OCI-LY7 (cell line): Measurements from ENCODE around the gene TMEM164. TPM values are rescaled to one million over a fixed set of nuclear protein-coding genes. Genes with fewer than 3 reads are reported as not detected.

ENCODE experiments used
- BruUV-seq: library from RNA; stranded (reverse); fragments of 400-500 nt; replicated peaks from 2 replicates; lab custom pipeline; 2021; lab: Mats Ljungman, UMichigan
- CTCF ChIA-PET: fragments of 300-600 bp; sonication (Branson Sonifier 250); formaldehyde crosslinking; loops from one replicate; lab custom pipeline; 2022; ENCODE audit warnings: antibody characterized with exemption; ENCODE audit not compliant: unreplicated experiment; lab: Charles Lee
- POLR2A ChIA-PET: fragments of 300-600 bp; sonication (Branson Sonifier 250); formaldehyde crosslinking; loops from one replicate; lab custom pipeline; 2022; ENCODE audit warnings: antibody characterized with exemption; lab: Charles Lee
- DNase-seq: peaks from one replicate; pipeline ENCODE4 v3.0.0-alpha.2; 2015; ENCODE audit warnings: low spot score
- H2AFZ ChIP-seq: fragments of 200-600 bp; sonication (generic), shearing (Covaris generic); 2 replicates; pipeline ENCODE4 v1.6.1; 2014; ENCODE audit warnings: mild to moderate bottlenecking, antibody characterized with exemption, low read length, moderate library complexity
- H3K27ac ChIP-seq: fragments of 200-600 bp; sonication (generic); 2 replicates; pipeline ENCODE4 v1.5.1; 2014; ENCODE audit warnings: mixed run types, low read depth, mild to moderate bottlenecking, moderate library complexity, low read length, inconsistent platforms; ENCODE audit not compliant: poor library complexity, severe bottlenecking
- H3K36me3 ChIP-seq: fragments of 200-600 bp; sonication (generic); 2 replicates; pipeline ENCODE4 v1.6.1; 2014; ENCODE audit warnings: mild to moderate bottlenecking, antibody characterized with exemption, low read length, moderate library complexity, mixed read lengths; ENCODE audit not compliant: insufficient read depth
- H3K4me1 ChIP-seq: fragments of 200-600 bp; sonication (generic); 2 replicates; pipeline ENCODE4 v1.5.1; 2014; ENCODE audit warnings: mild to moderate bottlenecking, low read length; ENCODE audit not compliant: insufficient read depth, poor library complexity, severe bottlenecking
- H3K4me2 ChIP-seq: fragments of 200-600 bp; sonication (generic); 2 replicates; pipeline ENCODE4 v1.6.1; 2014; ENCODE audit warnings: mild to moderate bottlenecking, low read length
- H3K4me3 ChIP-seq: fragments of 200-600 bp; sonication (generic); 2 replicates; pipeline ENCODE4 v1.5.1; 2014; ENCODE audit warnings: mild to moderate bottlenecking, low read depth, low read length; ENCODE audit not compliant: poor library complexity, severe bottlenecking
- H3K79me2 ChIP-seq: fragments of 200-600 bp; sonication (generic); 2 replicates; pipeline ENCODE4 v1.6.1; 2016; ENCODE audit warnings: low read depth, mild to moderate bottlenecking, low read length, moderate library complexity, mixed read lengths; ENCODE audit not compliant: insufficient read depth
- H3K9me2 ChIP-seq: fragments of 200-600 bp; sonication (generic); 2 replicates; pipeline ENCODE4 v1.6.1; 2016; ENCODE audit warnings: mild to moderate bottlenecking, low read length, mixed read lengths; ENCODE audit not compliant: insufficient read depth
- H3K9me3 ChIP-seq: fragments of 200-600 bp; sonication (generic); 2 replicates; pipeline ENCODE4 v1.6.1; 2014; ENCODE audit warnings: mild to moderate bottlenecking, mixed run types, low read length, mixed read lengths
- H4K20me1 ChIP-seq: fragments of 200-600 bp; sonication (generic); 2 replicates; pipeline ENCODE4 v1.6.1; 2014; ENCODE audit warnings: mild to moderate bottlenecking, antibody characterized with exemption, low read length, moderate library complexity, mixed read lengths; ENCODE audit not compliant: insufficient read depth
- EZH2phosphoT487 ChIP-seq: fragments of 200-600 bp; sonication (generic); IDR thresholded peaks from 2 replicates; pipeline ENCODE4 v1.6.1; 2018; ENCODE audit warnings: low read depth, borderline replicate concordance, mild to moderate bottlenecking, mixed run types, antibody characterized with exemption, low read length, moderate library complexity, mixed read lengths
- intact Hi-C: fragments of 100-400 bp; cut with micrococcal nuclease; formaldehyde crosslinking; loops from one replicate; pipeline ENCODE4 v1.10.0; 2022; ENCODE audit not compliant: unreplicated experiment
- total RNA-seq, 2 experiments: library from RNA; depleted of rRNA in 1 of 2; stranded (reverse); fragments of >200 nt in 1 of 2; shearing (Covaris generic) in 1 of 2; gene quantifications; 2 replicates each; pipeline ENCODE4 v1.2.3, GENCODE V29; 2014 to 2022
- TF ChIP-seq, protein P1 (sequence below): fragments of 200-600 bp; sonication (generic); conservative IDR thresholded peaks from 2 replicates; pipeline ENCODE4 v1.5.1; 2014; ENCODE audit warnings: mild to moderate bottlenecking, antibody characterized with exemption, low read length, moderate library complexity, mixed read lengths

Gene TMEM164
- total RNA-seq, 2 experiments from 2014 or later: 7.2 to 11.1 TPM

DNA sequence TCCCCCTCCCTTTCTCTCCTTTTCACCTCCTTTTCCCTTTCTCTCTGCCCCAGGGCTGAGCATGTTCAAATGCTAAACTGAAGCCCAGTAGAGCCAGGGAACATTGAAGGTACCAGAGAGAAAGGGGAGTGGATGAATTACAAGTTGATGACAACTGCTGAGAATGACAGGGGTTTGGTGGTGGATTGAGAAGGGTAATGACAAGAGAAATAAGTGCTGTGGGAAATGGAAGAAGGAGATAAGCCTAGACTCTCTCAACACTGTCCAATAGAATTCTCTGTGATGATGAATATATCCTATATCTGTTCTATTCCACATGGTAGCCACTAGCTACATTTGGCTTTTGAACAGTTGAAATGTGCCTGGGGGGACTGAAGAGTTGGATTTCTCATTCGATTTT, 154.5 kb downstream of the TMEM164 start:
- H3K4me3 ChIP-seq: no peak overlapping the region
- intact Hi-C loops: no loop called here
- H2AFZ ChIP-seq: no peak overlapping the region
- H3K4me2 ChIP-seq: no peak overlapping the region
- H4K20me1 ChIP-seq: no peaks in the 10 kb centered on the region
- H3K36me3 ChIP-seq: no peaks in the 10 kb centered on the region
- H3K79me2 ChIP-seq: no peaks in the 10 kb centered on the region
- no peaks in the 10 kb centered on the region for H3K9me3 ChIP-seq
- CTCF ChIA-PET: interaction anchor here (2.0 kb wide), 1 partner anchor 10 kb away, joined by 6 read pairs; no protein-coding TSS in a partner anchor
- BruUV-seq: no TSS peak
- DNase-seq: no peak
- TF ChIP-seq EZH2phosphoT487: no peak
- TF ChIP-seq, protein P1, sequence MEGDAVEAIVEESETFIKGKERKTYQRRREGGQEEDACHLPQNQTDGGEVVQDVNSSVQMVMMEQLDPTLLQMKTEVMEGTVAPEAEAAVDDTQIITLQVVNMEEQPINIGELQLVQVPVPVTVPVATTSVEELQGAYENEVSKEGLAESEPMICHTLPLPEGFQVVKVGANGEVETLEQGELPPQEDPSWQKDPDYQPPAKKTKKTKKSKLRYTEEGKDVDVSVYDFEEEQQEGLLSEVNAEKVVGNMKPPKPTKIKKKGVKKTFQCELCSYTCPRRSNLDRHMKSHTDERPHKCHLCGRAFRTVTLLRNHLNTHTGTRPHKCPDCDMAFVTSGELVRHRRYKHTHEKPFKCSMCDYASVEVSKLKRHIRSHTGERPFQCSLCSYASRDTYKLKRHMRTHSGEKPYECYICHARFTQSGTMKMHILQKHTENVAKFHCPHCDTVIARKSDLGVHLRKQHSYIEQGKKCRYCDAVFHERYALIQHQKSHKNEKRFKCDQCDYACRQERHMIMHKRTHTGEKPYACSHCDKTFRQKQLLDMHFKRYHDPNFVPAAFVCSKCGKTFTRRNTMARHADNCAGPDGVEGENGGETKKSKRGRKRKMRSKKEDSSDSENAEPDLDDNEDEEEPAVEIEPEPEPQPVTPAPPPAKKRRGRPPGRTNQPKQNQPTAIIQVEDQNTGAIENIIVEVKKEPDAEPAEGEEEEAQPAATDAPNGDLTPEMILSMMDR: no peak
- no peaks in the 10 kb centered on the region for H3K9me2 ChIP-seq
- no peak overlapping the region for H3K27ac ChIP-seq
- POLR2A ChIA-PET: interaction anchor here (1.2 kb wide), 1 partner anchor 17 kb away, joined by 3 read pairs; no protein-coding TSS in a partner anchor
- peaks cover 7% of the 10 kb centered on the region for H3K4me1 ChIP-seq

GRCh38 chrX:110159235-110159634, 156.3 kb downstream of the TMEM164 start:
- ChIA-PET CTCF (interaction anchor here (0.5 to 1.0 kb wide), 3 partner anchors 48 to 688 kb away, joined by 3 to 4 read pairs (median 3); no protein-coding TSS in a partner anchor), POLR2A (interaction anchor here (0.8 kb wide), 1 partner anchor 101 kb away, joined by 3 read pairs; no protein-coding TSS in a partner anchor)
- Histone ChIP-seq H4K20me1 (no peaks in the 10 kb centered on the region), H3K27ac (no peak overlapping the region), H2AFZ (no peak overlapping the region), H3K4me1 (peaks cover 7% of the 10 kb centered on the region), H3K36me3 (no peaks in the 10 kb centered on the region), H3K4me3 (no peak overlapping the region), H3K9me3 (no peaks in the 10 kb centered on the region), H3K4me2 (no peak overlapping the region), H3K9me2 (no peaks in the 10 kb centered on the region), H3K79me2 (no peaks in the 10 kb centered on the region)
- BruUV-seq: no TSS peak
- DNase-seq: peak; percentile 6
- TF ChIP-seq, protein P1: no peak
- TF ChIP-seq EZH2phosphoT487: no peak
- intact Hi-C loops: no loop called here

- H2AFZ ChIP-seq: no peak overlapping the region
- CTCF ChIA-PET: interaction anchor here (0.5 to 1.9 kb wide), 3 partner anchors 248 to 257 kb away, joined by 3 to 7 read pairs (median 4); no protein-coding TSS in a partner anchor
- no peak overlapping the region for H3K4me2 ChIP-seq
- H3K9me3 ChIP-seq: no peaks in the 10 kb centered on the region
- no peaks in the 10 kb centered on the region for H3K79me2 ChIP-seq
- no peak for TF ChIP-seq EZH2phosphoT487
- TF ChIP-seq, protein P1: no peak
- no peak for DNase-seq
- no peaks in the 10 kb centered on the region for H3K36me3 ChIP-seq
- POLR2A ChIA-PET: no interaction called here
- no peaks in the 10 kb centered on the region for H4K20me1 ChIP-seq
- no peaks in the 10 kb centered on the region for H3K9me2 ChIP-seq
- H3K4me1 ChIP-seq: peaks cover 7% of the 10 kb centered on the region
- intact Hi-C loops: loop anchor here (1.0 kb wide), 2 partner anchors 248 to 253 kb away; no protein-coding TSS in a partner anchor
- H3K27ac ChIP-seq: no peak overlapping the region
- no peak overlapping the region for H3K4me3 ChIP-seq
- no TSS peak for BruUV-seq
Observed at GRCh38 chrX:110159865-110160264, 157.0 kb downstream of the TMEM164 start.
